ENCODE results near the gene KIF18B. TPM values are rescaled to one million over a fixed set of nuclear protein-coding genes. Genes with fewer than 3 reads are reported as not detected.

KIF18B gene
- total RNA-seq, 1 experiment from 2014 or later = 4.5 TPM

GRCh38 chr17:44875761-44876160 is 71.8 kb downstream of the KIF18B start:
- no peak for DNase-seq (ENCODE audit: low spot score)

Other genes with a start within 250 kb of the KIF18B start
- gene DBF4B, start 239.1 kb downstream of the KIF18B start, total RNA-seq (2014; rRNA removed; shearing (Covaris generic)) = 8.7 and 9.2 TPM in 2 replicates
- gene ADAM11, start 188.8 kb downstream of the KIF18B start, total RNA-seq (2014; rRNA removed; shearing (Covaris generic)) = 1.4 and 2.3 TPM in 2 replicates
- gene GJC1, start 117.5 kb downstream of the KIF18B start, total RNA-seq (2014; rRNA removed; shearing (Covaris generic)) = 8.2 and 8.8 TPM in 2 replicates
- gene HIGD1B, start 99.9 kb downstream of the KIF18B start, total RNA-seq (2014; rRNA removed; shearing (Covaris generic)) = not detected in 2 replicates
- 120 and 173 TPM in 2 replicates for gene EFTUD2, start 48.3 kb downstream of the KIF18B start, total RNA-seq (2014; rRNA removed; shearing (Covaris generic))
- gene GFAP, start 32.3 kb downstream of the KIF18B start, total RNA-seq (2014; rRNA removed; shearing (Covaris generic)) = not detected in 2 replicates
- 5.3 and 7.1 TPM in 2 replicates for gene C1QL1, start 20.5 kb upstream of the KIF18B start, total RNA-seq (2014; rRNA removed; shearing (Covaris generic))
- gene DCAKD, start 103.9 kb upstream of the KIF18B start, total RNA-seq (2014; rRNA removed; shearing (Covaris generic)) = 29.3 and 39.8 TPM in 2 replicates
- gene NMT1, start 113.5 kb upstream of the KIF18B start, total RNA-seq (2014; rRNA removed; shearing (Covaris generic)) = 119 and 163 TPM in 2 replicates
- 21.0 and 157 TPM in 2 replicates for gene PLCD3, start 184.7 kb upstream of the KIF18B start, total RNA-seq (2014; rRNA removed; shearing (Covaris generic))
- gene ACBD4, start 187.9 kb upstream of the KIF18B start, total RNA-seq (2014; rRNA removed; shearing (Covaris generic)) = 2.1 and 2.6 TPM in 2 replicates
- gene HEXIM1, start 200.7 kb upstream of the KIF18B start, total RNA-seq (2014; rRNA removed; shearing (Covaris generic)) = 4.9 and 6.5 TPM in 2 replicates
- 5.8 and 10.7 TPM in 2 replicates for gene HEXIM2, start 214.1 kb upstream of the KIF18B start, total RNA-seq (2014; rRNA removed; shearing (Covaris generic))

Measured in H4 (cell line).